ENCODE results near the gene MAP3K15.
A peak's percentile ranks its signal among the peaks of the same experiment; 100 is the strongest.

Gene MAP3K15, protein sequence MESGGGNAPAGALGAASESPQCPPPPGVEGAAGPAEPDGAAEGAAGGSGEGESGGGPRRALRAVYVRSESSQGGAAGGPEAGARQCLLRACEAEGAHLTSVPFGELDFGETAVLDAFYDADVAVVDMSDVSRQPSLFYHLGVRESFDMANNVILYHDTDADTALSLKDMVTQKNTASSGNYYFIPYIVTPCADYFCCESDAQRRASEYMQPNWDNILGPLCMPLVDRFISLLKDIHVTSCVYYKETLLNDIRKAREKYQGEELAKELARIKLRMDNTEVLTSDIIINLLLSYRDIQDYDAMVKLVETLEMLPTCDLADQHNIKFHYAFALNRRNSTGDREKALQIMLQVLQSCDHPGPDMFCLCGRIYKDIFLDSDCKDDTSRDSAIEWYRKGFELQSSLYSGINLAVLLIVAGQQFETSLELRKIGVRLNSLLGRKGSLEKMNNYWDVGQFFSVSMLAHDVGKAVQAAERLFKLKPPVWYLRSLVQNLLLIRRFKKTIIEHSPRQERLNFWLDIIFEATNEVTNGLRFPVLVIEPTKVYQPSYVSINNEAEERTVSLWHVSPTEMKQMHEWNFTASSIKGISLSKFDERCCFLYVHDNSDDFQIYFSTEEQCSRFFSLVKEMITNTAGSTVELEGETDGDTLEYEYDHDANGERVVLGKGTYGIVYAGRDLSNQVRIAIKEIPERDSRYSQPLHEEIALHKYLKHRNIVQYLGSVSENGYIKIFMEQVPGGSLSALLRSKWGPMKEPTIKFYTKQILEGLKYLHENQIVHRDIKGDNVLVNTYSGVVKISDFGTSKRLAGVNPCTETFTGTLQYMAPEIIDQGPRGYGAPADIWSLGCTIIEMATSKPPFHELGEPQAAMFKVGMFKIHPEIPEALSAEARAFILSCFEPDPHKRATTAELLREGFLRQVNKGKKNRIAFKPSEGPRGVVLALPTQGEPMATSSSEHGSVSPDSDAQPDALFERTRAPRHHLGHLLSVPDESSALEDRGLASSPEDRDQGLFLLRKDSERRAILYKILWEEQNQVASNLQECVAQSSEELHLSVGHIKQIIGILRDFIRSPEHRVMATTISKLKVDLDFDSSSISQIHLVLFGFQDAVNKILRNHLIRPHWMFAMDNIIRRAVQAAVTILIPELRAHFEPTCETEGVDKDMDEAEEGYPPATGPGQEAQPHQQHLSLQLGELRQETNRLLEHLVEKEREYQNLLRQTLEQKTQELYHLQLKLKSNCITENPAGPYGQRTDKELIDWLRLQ (N-terminal part only)

DNA sequence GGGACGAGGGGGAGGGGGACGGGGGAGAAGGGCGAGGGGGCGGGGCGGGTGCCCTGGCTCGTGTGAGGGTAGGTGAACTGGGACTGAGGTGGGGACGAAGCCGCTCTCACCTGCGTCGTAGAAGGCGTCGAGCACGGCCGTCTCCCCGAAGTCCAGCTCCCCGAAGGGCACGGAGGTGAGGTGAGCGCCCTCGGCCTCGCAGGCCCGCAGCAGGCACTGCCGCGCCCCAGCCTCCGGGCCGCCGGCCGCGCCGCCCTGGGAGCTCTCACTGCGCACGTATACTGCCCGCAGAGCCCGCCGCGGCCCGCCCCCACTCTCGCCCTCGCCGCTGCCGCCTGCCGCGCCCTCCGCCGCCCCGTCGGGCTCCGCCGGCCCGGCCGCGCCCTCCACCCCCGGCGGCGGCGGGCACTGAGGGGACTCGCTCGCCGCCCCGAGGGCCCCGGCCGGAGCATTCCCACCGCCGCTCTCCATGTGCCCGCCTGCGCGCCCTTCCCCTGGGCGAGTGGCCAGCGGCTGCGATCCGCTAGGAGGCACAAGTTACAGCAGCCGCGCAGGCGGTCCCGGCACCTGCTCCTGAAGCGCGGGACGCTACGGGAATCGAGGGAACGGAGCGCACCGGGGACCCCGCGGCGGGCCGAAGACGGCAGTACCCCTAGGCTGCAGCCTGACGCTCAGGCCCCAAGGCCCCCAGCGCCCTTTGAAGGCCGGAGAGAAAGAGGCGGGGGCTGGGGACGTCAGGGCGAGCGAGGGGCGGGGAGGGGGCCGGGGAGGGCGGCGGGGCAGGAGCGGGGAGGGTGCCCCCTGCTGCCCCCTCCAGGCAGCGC, at the start of gene MAP3K15:
Gene MAP3K15 (minus strand): TSS at position 718 of the 824 bp plus-strand sequence. CDS start 247 bp downstream, at position 471.
- no peak for DNase-seq (ENCODE audit: low read depth)

DNA sequence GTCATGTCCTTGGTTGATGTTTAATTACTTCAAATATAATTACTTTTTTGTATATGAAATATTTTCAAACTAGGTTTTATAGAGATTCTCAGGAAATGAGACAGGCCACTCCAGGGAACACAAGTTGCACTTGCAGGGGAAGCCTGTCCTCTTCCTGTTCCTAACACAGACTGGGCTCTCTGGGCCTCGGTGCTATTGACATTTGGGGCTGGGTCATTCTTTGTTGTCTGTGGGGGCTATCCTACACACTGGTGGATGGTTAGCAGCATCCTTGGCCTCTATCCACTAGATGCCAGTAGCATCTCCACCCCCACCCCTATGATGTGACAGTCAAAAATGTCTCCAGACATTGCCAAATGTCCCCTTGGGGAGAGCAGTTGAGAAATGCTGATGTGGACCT, 49.3 kb upstream of the MAP3K15 start:
- DNase-seq (ENCODE audit: low read depth) = no peak

DNA sequence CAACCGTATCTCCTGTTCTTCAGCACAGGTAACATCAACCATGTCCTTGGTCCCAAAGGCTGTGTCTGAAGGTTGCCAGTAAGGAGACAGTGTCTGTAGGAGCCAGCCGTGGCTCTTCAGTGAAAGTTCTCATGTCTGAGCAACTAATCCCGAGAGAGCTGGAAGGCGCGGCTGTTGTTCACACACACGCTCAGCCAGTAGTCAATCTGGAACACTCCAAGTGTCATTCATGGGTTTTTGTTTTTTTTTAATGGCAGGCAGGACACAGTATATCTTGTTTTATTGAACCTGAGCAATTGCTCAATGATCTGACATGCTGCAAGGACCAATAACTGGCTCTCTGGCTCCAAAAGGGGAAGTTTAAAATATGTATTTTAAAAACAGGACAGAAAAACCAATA, 48.4 kb upstream of the MAP3K15 start:
- no peak for DNase-seq (ENCODE audit: low read depth)

DNA sequence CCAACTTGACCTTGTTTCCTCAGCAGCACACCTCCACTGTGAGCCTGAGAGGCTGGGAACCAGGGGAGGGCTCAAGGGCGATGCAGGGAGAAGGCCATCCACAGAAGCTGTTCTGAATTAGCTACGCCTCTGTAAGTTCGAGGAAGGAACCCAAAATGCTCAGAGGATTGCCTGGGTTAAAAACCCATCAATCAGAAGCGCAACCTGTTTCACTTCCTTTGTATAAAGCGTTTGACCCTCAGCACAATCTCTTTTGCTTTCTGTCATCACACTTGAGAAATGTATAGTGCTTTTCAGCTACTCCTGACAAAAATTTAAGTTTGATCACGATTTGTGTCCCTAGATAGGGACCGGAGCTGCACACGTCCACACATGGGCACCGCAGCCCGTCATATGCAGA, 48.0 kb upstream of the MAP3K15 start:
- DNase-seq (ENCODE audit: low read depth) = no peak

DNA sequence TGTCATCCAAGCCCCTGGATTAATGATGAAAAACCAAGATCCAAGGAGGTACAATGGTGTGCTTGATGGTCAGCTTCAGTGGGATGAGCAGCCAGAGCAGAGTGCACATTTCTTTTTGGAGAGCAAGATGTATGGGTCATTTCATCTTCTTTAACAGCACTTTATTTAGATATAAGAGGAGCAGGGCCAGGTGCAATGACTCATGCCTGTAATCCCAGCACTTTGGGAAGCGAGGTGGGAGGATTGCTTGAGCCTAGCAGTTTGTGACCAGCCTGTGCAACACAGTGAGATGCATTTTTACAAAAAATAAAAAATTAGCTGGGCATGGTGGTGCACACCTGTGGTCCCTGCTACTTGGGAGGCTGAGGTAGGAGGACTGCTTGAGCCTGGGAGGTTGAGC, 45.3 kb upstream of the MAP3K15 start:
- no peak for DNase-seq (ENCODE audit: low read depth)

DNA sequence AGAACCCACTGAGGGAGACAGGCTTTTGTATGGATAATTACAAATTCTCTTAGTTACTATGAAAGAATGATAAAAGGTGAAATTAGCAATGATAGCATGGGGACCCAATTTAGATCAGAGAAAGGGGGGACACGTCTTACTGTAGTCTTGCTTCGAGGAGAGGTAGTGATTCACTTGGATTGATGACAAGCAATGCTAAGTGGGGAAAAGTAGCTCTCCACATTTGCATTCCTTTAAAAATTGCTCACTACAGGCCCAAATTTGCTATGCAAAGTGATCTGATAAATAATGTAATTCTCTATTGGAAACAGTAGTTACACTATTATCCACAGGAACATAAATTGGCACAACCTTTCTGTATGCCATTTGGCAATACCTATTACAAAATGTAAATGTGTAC, 42.5 kb upstream of the MAP3K15 start:
- no peak for DNase-seq (ENCODE audit: low read depth)

DNA sequence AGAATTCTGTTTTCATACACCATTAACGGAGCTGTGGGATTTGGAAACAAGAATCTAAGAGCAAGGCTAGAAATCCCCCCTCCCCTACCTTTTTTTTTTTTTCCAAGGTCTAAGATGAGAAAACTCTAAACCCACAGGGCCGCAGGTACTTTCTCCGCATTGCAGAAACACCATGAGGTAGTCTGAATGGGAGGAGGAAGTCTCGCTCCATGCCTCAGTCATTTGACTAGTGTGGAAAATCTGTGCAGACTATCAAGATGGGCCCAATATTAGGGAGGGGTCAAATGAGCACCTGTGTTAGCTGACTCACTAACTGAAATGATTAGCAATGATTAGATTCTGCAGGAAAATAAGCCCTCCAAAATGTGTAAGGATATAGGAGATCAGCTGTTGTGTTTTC, 40.9 kb upstream of the MAP3K15 start:
- DNase-seq (ENCODE audit: low read depth) = no peak

DNA sequence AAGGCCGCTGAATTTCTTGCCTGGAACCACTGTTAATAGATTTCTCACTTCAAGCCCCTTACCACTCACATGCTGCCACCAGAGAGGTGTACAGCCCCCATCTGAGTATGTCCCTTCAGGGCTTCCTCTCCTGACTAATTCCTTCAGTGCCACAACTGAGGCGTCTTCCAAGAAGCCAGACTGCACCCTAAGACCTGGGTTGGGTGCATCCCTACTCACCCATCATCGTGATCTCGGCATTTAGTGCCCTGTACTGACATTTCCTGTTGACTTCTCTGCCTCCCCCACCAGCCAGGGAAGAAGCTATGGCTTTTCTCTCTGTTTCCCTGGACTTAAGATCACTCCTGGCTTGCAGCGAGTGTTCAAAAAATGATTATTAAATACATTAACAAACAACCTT, 40.4 kb upstream of the MAP3K15 start:
- DNase-seq (ENCODE audit: low read depth) = no peak

DNA sequence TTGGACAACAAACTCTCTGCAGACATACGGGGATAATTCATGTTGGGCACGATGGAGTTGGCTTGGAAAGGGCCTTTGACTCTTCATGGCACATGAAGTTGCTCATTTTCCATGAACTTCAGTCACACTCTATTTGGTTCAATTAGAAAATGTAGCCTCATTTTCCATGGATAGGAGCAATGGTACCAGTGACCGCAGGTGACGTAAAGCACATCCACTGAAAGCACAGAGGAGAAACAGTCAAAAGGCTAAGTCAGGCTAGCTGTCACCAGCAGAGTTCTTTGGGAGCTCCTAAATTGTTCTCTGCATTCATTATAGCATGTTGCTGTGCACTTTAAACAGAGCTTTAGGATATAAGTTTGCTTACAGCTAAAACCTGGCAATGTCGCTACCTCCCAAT, 39.9 kb upstream of the MAP3K15 start:
- no peak for DNase-seq (ENCODE audit: low read depth)

DNA sequence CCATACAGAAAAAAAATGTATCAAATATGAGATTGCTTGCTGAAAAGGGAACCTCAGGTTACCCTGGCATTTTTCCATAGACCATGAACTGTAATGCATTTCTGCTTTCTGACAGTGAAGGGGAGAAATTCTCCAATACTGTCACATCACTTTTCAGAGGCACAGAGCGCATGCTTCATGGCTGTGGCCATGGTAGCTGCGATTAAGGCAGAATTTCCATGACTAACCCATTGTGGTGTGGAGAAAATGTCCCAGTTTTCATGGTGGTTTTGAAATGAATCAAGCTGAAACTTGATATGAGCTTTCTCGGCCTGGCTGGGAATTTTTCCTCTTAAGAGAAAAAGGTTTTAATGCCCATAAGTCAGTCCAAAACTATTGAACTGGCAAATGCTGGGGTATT, 39.5 kb upstream of the MAP3K15 start:
- peak; percentile 19 for DNase-seq (ENCODE audit: low read depth)

DNA sequence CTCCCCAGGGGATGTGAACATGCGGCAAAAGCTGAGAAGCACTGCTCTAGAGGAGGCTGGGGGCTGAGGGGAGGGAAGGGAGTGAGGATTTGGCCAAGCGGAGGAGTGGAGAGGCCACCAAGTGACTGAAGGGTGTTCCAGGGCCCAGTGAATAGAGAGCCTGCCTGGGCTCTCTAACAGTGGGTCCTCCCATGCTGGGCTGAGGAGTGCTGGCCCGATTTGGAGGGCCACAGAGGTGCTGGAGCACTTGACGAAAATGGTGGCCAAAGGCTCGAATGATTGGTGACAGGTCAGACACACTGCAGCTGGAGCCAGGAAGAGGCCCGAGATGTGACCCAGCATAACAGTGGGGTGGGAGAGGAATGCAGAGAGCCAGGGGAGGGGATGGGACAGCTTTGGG, 37.5 kb upstream of the MAP3K15 start:
- DNase-seq (ENCODE audit: low read depth) = no peak

DNA sequence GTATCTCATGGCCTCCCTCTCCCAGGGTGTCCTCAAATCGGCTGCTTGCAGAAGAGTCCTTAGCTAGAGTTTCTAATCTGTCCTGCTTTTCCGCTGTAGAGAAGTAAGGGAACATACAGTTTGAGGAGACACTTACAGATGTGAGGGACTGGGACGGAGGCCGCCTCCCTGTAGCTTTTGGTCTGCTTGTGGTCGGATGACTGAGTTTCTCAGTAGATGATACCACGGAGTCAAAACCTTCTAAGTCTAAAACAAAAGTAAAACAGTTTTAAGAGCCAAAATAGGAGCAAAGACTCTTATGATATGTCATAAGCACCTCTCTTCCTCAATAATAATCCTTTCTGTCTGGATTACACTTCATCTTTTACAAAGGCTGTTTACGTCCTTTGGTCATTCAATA, 34.5 kb upstream of the MAP3K15 start:
- no peak for DNase-seq (ENCODE audit: low read depth)

DNA sequence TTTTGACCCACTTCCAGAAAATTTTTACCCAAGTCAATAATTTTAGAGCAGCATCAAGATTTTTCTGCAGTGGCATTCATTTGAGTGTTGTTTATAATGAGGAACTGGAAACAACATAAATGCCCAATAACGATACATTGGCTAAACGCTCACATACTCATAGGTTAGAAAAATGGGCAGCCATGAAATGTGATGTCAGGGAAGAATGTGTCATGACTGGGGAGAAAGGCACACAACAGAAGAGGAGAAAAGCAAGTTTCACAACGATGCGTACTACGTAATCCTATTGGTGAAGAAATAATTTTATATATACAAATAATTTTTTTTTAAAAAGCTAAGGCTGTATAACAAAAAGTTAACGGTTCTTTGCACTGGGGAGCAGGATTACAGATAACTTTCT, 33.6 kb upstream of the MAP3K15 start:
- no peak for DNase-seq (ENCODE audit: low read depth)

DNA sequence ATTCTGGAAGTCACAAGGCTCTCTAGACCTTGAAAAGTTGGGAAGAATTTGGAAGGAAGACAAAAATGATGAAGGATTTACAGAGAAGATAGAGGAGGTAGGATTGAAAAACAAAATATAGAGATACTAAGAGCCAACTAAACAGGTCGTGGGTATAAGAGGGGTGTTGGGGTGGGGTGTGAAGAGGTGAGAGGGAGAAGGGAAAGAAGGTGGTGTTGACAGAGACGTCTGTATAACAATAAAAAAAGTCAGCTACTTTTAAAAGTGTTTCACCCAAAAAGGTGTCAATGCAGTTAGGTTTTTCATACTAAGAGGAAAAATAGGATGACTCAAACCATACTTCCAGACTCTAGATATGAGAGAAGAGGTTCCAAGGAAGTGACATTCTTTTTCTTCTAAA, 33.0 kb upstream of the MAP3K15 start:
- DNase-seq (ENCODE audit: low read depth) = no peak

DNA sequence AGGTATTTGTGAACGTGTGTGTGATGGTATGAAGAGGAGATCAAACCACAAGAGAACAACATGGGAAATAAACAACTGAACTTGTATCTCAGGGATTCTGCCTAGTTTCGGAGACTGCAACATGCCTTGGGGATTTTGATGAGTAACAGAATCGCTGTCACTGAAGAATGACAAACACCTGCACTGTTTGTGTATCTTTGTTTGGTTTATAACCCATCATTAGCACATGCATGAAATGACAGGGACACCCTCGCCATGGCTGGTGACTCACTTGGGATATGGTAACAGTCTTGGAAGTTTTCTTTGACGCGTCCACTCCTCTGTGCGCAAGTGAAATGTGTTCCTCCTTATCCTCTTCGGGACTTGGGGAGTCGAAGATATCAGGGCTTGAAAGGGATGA, 30.3 kb upstream of the MAP3K15 start:
- no peak for DNase-seq (ENCODE audit: low read depth)

DNA sequence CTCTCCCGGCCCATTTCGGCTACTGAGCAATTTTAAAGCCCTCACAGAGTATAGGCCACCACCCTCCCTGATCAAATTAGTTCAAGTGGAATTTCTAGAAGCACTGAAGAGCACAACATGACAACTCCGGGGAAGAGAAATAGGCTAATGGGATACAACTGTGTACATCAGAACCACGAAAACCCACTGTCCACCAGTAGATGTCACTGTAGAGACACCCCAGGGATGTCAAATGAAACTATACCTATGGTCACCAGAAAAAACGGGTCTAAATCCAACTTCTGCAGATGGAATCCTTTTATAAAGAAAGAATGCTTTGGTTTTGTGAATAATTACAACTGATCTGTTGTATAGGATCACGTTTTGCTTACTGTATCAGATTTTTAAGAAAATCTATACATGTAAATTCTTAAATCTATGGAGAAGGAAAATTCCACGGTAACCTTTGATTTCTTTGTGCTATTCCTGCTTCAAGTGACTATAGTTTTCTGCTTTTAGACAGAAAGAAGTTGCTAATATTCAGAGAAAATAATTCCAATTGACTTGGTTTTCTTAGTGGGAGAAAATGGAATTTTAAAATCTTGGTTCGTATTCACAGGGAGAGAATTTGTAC, 29.5 kb upstream of the MAP3K15 start:
- peak; percentile 5 for DNase-seq (ENCODE audit: low read depth)

DNA sequence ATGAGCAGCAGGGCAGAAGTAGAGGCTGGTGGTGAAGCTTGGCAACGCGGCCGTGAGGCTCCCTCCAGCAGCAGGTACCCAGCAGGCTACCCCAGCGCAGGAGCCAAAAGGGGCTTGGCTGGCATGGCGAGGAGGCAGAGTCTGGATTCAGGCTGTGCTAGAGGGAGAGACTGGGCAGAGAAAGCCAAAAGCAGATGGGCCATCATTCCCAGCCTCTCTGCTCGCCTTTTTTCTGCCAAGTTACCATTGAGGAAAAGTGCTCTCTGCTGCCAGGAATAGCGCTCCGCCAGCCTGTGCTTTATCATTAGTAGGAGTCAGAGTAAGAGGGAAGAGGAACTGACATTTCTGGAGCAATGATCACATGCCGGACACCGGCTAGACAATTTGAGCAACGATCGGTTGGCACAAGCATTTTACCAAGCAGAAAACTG, 28.7 kb upstream of the MAP3K15 start:
- no peak for DNase-seq (ENCODE audit: low read depth)

DNA sequence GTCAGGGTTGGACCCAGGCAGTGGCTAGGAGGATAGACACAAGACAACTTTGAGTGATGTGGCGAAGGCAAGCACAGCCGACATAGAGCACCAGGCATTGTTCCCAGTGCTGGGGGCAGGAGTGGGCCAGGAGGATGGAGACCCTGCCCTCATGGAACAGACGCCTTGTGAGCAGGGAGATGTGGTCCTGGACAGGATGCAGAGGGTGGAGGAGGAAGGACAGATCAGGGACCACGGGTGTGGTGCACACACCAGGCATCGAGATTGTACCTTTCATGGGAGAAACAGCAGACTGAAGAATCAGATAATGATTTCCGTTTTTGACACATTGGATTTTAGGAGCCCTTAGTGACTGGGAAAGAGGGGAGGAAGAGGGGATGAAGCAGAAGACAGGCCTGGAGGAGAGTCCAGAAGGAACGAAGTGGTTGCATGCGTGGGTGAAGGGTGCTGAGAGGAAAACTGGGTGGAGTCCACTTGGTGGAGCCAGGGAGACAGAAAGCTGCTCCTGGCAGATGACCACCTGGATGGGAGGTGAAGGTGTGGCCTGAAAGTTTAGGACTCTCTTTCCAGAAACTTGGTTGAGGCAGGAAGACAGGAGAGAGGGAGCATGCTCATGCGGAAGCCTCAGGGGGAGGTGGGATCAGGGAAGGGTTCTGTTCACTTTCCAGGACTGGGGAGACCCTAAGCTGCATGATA, 27.9 kb upstream of the MAP3K15 start:
- no peak for DNase-seq (ENCODE audit: low read depth)

DNA sequence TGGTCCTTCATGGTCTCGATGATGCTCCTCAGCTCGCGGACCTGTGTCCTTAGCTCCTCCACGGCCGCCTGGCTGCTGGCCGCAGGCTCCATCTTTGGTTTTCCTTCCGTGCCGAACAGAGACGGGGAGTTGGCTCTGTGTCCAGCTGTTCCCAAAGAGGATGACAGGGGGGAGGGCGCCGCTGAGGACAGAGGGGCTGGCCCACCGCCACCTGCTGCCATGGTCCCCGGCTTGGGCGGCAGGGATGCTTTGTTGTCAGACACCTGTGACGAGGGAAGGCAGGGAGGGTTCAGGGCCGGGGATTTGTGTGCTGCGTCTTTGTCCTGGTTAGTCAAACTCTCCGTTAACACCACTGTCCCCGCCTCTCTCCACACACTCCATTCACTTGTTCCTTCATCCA, 26.6 kb upstream of the MAP3K15 start:
- no peak for DNase-seq (ENCODE audit: low read depth)

DNA sequence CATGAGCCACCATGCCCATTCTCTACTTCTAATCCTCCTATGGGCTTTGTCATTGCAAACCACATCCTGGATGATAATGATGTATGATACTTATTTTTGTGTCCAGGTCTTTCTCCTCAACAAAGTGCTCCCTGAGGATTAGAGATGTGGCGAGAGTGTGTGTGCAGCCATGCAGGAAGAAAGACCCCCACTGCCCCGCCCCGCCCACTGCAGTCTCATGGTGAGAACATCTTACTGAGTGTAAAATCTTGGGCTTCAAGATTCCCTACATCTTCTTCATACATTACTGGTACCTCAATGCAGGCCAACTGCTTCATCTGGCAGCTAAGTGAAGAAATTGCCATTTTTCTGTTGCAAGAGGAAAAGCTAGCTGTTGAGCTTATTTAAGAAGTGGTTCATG, 25.9 kb upstream of the MAP3K15 start:
- DNase-seq (ENCODE audit: low read depth) = no peak

DNA sequence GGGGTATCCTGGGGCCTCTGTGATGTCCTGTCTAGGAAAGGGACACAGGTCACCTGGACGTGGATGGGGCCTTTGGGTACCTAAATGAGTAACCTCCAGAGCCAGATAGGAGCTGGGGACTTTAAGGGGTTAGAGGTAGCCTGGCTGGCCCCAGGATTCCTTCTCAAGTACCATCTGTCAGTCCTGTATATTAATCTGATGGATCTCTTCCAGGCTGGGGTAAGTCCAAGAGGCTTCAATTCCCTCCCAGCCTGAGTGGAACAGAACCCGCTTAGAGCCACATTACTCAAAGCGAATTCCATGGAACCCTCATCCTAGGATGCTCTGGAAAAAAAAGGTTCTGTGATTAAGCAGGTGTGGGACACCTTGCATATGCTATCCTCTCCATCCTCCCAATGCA, 24.8 kb upstream of the MAP3K15 start:
- no peak for DNase-seq (ENCODE audit: low read depth)
